ENCODE results near the gene A1CF. TPM values are rescaled to one million over a fixed set of nuclear protein-coding genes. Genes with fewer than 3 reads are reported as not detected.
"Not testable (repeated sequence)": the region's sequence is repeated elsewhere in the genome, so short reads cannot be mapped to it uniquely, and the experiment has no call there.

Gene A1CF, protein sequence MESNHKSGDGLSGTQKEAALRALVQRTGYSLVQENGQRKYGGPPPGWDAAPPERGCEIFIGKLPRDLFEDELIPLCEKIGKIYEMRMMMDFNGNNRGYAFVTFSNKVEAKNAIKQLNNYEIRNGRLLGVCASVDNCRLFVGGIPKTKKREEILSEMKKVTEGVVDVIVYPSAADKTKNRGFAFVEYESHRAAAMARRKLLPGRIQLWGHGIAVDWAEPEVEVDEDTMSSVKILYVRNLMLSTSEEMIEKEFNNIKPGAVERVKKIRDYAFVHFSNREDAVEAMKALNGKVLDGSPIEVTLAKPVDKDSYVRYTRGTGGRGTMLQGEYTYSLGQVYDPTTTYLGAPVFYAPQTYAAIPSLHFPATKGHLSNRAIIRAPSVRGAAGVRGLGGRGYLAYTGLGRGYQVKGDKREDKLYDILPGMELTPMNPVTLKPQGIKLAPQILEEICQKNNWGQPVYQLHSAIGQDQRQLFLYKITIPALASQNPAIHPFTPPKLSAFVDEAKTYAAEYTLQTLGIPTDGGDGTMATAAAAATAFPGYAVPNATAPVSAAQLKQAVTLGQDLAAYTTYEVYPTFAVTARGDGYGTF
- 2.9 TPM for total RNA-seq (ENCODE audit: insufficient read depth, low replicate concordance)

DNA sequence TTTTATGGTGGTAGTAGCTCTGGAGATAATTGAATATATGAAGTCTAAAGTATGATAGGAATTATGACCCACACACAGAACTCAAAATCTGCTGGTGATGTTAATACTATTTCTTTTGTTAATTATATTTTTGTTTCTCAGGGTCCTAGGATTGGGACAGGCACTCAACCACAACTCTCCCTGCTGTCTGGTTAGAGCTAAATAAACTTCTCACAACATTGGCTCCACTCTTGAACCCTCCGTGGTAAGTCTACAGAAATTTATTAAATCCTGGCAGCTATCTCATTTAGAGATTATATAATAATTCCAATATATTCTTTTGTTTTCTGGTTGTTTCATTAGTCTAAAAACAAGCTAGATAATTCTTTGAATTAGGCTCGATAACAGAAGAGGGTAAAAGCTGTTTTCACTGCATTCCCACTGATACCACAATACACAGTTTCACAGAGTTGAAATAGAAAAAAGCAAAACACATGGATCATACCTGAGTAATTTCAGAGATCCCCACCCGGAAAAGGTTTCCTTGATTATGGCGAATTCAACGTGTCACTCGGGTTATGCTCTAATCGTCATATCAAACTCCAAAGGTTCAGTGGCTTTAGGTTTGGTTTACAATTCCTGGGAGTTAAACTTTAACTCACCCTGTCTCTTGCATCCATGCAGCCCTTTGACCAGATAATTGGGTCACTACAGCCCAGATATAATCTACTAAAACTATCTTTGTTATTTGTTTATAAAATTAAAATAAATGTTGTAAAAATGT, at the start of gene A1CF:
Gene A1CF, minus strand, starts transcription at position 531 of the 763 bp plus-strand sequence. CDS start 25,687 bp downstream, outside the sequence.
- no peak for DNase-seq (ENCODE audit: low spot score)

DNA sequence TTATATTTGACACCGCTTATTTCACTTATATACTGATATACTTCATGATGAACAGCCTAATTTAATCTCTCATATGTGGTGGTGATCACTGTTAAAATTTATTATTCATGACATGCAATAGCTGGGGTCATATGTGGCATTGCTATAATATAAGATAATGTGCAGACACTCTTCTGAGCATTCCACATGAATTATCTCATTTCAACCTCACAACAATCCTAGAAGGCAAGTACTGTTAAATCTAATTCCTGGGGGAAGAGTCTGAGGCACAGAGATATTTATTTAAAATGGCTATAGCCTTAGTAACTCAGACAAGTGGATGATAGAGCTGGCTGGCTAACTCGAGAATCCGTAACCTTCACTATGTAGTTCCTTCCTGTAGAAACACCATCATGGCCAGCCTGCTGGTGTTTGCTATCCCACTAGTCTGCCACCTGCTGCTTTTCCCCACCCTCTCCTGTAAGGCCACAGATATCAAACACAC, 46.6 kb upstream of the A1CF start:
- peak; percentile 31 for DNase-seq (ENCODE audit: low spot score)

DNA sequence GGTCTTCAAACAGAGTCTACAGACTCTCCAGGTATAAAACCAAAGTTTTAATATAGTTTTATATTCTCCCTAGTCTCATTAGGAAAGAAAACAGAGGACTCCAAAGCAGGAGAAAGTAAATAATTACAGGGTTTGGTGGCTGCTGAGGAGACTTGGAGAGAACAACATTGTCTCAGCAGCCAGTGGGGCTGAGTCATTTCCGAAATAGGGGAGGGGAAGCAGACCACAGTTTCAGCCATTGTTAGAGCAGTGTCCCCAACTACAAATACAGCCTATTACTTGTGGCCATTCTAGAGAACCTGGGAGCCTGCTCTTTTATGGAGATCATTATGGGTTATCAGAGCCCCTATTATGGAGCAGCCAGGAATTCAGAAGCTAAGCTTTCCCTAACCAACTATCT, 44.2 kb upstream of the A1CF start:
- no peak for DNase-seq (ENCODE audit: low spot score)

DNA sequence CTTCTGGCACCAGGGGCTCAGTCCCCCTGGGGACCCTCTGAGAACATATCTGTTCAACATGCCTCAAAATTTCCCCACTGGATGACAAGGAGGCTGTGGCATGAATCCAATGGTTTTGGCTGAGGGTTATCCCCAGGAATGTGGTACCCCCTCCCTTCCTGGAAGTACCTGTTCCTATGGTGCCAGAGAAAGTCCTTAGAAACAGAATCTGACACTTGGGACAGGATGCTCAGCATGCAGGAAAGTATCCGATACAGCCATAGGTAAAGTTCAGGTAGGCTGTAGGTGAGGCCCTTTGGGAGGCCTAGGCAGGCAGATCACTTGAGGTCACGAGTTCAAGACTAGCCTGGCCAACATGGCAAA, 42.7 kb upstream of the A1CF start:
- no peak for DNase-seq (ENCODE audit: low spot score)

DNA sequence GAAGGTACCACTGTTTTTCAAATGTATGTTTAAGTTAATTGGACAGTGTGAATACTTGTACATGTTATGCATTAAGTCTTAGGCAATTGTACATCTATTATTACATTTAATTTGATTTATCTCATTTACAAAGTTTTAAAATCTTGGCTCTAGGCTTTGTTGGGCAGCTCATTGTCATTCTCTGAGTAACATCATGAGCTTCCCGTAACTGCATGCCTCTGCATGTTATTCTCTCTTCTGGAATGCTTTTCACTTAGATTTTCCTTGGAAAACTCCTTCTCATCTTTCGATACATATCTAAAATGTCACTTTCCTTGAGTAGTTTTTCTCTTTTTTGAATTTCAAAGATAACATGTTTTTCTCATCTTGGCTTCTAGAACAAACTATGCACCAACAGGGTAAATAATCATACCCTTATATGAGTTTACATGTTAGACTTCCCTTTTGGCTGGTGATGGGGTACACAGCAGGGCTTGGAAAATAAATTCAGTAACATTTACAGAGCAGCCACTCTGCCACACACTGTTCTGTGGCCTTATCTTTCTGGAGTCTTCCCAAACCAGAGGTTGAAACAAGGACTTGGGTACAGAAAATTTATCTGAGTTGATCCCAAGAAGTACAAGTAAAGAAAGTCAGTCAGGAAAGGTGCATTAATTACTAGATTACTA, 42.2 kb upstream of the A1CF start:
- no peak for DNase-seq (ENCODE audit: low spot score)

DNA sequence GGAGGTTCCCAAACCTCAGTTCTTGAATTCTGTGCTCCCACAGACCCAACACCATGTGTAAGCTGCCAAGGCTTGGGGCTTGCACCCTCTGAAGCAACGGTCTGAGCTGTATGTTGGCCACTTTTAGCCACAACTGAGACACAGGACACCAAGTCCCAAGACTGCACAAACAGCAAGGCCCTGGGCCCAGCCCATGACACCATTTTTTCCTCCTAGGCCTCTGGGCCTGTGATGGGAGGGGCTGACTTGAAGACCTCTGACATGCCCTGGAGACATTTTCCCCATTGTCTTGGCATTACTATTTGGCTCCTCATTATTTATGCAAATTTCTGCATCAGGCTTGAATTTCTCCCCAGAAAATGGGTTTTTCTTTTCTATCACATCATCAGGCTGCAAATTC, 38.0 kb upstream of the A1CF start:
- not testable (repeated sequence) for DNase-seq (ENCODE audit: low spot score)

DNA sequence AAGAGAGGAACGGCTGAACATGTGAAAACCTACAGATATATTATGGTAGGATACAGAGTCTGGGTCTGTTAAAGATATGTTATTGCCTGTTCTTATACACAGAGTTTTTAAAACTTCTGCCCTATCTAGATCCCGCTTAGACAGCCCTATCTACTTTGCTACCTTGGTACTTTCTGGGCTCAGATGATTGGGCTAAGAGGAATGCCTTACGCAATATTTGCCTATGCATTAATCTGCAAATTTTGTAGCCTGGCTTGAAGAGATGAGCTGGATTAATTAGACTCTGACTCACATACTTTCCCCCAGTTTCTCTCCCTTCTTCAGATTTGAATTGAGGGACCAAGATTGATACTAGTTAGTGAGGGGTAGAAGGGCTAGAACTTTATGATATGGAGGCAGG, 33.6 kb upstream of the A1CF start:
- no peak for DNase-seq (ENCODE audit: low spot score)

DNA sequence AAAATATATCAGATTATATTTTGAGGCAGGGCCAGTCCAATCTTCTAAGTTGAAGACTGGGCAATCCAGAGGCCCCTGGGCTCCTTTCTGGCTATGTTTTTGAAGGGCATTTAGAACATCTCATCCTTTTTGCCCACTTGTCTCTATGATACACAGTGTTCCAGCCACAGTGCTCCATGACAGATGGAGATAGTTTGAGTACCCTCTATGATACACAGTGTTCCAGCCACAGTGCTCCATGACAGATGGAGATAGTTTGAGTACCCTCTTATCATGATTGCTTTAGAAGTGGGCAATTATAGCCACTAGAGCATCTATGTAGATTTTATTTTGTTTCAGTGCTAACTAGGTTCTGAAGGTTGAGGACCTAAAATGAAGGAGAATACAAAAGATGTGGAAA, 33.1 kb upstream of the A1CF start:
- DNase-seq (ENCODE audit: low spot score): no peak

DNA sequence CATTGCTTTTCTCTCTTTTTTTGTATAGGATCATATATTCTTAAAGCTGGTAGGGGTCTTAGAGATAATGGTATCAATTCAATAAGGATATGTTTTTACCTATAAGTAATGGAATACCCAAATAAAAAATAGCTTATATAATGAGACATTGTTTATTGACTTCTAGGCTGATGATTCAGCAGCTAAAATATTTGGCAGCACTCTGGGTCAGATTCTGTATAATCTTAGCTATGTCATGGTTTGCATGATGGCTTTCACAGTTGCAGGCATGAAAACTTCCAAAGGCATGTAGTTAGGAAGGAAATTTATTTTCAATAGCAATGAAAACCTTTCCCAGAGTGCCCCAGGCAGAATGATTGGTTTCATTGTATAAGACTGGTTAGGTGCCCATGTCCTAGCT, 32.1 kb upstream of the A1CF start:
- peak; percentile 69 for DNase-seq (ENCODE audit: low spot score)

DNA sequence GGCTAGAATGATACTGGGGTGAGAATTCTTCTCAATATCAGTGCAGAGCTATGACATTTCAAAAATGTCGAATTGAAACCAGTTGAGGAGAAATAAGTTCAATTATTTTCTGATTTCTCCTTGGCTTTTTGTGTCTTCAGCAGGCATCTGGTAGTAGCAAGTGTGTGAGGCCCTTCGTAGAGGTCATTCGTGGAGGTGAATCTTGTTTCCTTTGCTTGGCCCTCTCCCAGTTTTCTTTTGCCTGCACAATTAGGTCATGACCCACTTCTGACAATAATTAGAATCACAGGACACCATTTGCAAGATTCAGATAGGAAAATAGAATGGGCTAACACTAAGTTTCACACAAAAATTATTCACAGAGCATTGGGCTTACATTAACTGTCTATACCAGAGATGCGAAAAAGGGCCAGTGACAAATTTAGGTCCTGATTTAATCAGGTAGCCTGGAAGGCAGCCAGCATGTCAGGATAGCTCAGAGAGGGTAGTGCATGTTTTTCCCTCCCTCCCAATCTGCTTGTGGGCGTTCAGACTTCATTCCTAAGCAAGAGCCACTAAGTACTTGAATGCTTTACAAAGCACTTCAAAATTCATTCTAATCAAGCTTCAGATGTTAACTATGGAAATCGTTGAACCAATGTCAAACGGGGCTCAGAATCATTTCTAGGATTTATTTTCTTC, 24.0 kb upstream of the A1CF start:
- DNase-seq (ENCODE audit: low spot score): no peak

DNA sequence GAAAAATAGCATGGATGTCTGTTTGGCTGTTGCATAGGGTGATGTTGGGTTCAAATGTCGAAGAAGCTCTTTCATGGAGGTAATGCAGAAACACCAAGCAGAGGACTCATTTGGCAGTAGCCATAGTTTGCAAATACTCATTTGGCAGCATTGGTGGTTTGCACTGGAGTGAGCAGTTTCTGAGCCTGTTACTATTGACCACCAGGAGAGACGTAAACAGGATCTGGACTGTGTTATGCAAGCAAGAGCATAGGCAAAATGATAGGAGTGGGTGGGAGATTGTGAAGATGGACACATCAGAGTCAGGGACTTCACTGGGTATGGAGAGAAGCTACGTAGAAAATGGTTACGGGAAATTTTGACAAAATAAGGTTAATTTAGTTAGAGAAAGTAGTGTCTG, 22.9 kb upstream of the A1CF start:
- DNase-seq (ENCODE audit: low spot score): no peak

DNA sequence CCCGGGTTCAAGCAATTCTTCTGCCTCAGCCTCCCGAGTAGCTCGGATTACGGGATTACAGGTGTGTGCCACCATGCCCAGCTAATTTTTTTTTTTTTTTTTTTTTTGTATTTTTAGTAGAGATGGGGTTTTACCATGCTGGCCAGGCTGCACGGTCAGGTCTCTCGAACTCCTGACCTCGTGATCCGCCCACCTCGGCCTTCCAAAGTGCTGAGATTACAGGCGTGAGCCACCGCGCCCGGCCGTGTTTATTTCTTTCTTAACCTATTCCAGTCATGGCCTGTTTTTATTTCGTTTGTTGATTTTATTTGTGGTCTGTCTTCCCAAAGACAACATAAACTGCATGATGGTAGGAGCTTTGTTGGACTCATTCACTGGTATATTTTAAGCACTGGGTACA, 20.4 kb upstream of the A1CF start:
- not testable (repeated sequence) for DNase-seq (ENCODE audit: low spot score)

DNA sequence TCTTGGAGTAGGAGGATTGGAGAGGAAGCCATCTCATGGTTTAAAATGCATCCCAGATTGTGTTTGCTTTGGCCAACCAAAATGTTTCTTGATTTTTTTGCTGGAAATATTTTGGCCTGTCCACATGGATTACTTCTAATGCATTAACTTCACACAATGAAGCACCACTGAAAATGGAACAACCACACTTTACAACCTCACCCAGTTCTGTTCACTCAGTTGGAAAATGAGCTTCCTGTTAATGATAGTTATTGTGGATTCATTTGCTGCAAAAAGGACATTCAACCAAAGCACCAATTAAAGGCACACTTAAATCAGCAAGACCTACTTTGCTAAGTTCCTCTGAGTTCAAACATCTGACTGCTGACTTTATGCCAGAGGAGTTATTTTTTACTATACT, 11.3 kb upstream of the A1CF start:
- DNase-seq (ENCODE audit: low spot score): no peak

DNA sequence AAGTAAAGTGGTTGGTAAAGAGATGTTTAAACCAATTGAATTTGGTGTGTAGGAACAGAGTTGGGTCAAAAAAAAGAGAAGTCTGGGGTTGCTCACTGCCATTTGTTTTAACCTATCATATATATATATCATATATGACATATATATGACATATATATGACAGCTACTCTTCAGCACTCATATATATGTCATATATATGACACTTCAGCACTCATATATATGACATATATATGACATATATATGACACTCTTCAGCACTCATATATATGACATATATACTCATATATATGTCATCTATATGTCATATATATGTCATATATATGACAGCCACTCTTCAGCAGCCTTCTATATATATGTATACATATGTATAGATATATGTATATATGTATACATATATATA, 8.9 kb upstream of the A1CF start:
- DNase-seq (ENCODE audit: low spot score): no peak

DNA sequence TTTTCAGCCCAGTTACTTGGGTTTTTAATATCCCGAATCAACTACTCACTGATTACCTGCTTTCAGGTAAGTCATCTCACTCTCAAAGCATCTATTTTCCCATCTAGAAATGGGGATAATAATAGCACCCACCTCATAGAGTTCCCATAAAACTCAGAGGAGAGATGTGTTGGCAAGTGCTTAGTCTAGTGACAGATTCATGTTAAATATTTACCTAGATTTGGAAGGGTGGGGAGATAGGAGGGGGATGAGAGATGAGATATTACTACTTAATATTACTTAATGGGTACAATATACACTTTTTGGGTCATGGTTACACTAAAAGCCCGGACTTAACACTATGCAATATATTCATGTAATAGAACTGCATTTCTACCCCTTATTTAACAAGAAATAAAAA, 7.0 kb upstream of the A1CF start:
- DNase-seq (ENCODE audit: low spot score): no peak

DNA sequence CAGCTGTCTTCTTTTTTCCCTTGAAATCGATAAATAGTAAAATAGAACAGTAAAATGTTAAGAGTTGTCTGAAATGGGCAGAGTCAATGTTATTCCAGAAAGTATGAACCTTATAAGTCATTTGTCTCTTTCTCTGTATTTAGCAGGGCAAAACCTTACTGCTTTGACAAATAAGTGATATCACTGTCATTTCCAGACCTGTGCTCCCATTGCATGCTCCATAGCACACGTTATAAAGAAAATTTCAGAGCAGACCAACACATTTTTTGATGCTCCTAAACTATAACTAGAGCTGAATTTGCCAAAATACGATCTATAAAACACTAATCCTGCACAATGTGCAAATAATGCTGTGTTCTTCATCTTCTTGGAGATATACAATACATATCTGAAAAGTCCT, 1.1 kb downstream of the A1CF start:
- DNase-seq (ENCODE audit: low spot score): no peak

DNA sequence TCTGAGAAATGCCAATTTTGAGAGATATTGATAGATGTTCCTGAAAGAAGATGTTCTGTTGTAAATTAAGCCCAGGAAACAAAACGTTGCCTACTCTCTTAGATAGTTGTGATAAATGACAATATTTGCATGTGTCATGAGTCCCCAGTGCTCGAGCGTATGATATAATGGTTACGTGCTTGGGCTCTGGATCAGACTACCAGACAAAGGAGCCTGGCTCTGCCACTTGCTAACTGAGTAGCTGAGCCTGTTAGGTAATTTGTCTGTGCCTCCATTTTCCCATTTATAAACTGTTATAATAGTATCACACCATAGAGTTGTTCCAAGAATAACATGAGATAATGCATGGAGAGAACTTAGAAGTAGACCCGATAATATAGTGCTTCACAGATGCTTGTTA, 1.8 kb downstream of the A1CF start:
- no peak for DNase-seq (ENCODE audit: low spot score)

DNA sequence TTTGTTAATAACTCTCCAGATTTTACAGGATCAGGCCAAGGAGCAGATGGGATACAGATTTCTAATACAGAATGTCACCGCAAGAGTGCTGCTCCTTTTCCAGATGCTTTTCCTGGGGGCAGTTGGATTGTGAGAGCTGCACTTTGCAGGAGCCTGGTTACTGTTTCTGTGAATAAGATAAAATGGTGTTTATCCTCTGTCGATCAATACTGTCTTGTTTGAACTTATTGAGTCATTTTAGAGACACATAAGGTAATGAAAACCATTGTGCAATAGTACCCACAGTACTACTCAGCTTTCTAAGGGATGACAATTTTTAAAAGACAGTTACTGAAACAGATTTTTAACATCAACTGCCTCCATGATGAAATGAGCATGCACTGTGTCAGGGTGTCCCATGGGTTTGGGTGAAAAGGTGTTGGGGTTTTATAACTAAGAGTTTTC, 2.9 kb downstream of the A1CF start:
- no peak for DNase-seq (ENCODE audit: low spot score)

DNA sequence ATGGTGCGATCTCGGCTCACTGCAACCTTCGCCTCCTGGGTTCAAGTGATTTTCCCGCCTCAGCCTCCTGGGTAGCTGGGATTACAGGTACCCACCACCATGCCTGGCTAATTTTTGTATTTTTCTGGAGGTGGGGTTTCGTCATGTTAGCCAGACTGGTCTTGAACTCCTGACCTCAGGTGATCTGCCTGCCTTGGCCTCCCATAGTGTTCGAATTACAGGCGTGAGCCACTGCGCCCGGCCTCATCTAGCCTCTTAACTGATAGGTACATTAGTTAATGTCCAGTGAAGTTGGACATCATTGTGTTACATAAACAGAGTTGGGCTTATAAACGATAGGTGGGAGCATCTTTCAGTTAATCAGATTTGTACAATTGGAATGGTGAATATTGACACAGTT, 4.4 kb downstream of the A1CF start:
- not testable (repeated sequence) for DNase-seq (ENCODE audit: low spot score)

DNA sequence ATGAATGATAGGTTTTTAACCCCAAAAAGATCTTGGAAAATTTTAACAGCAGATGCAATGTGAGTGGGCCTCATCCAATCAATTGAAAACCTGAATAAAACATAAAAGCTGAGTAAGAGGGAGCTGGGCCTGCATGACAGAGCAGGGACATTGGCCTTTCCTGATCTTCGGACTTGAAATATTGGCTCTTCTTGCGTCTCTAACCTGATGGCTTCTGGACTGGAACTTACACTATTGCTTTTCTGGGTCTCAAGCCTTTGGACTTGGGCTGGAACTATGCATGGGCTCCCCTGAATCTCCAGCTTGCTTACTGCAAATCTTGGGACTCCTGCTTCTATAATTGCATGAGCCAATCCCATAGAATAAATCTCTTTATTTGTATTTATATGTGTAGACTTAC, 9.0 kb downstream of the A1CF start:
- no peak for DNase-seq (ENCODE audit: low spot score)

DNA sequence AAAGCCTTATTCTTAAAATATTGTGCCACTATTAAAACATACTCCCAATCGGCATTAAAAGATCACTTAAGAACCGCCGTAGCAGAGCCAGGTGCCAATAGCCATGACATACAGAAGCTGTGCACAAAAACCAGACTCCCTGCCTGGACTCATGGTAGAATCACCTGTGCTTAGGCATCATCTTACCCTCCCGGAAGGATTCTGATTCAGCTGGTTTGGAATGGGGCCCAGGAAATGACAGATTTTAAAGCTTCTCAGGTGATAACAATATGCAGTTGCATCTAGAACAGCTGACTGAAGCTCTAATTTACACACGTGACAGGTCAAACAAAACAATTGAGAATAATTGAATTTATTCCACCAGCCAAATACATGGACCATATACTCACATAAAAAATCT, 10.7 kb downstream of the A1CF start:
- no peak for DNase-seq (ENCODE audit: low spot score)
